ENCODE measurements around the gene CYTH1. TPM values are rescaled to one million over a fixed set of nuclear protein-coding genes. Genes with fewer than 3 reads are reported as not detected.

The CYTH1 gene
- polyA plus RNA-seq, 1 donor = 40.6 TPM

DNA sequence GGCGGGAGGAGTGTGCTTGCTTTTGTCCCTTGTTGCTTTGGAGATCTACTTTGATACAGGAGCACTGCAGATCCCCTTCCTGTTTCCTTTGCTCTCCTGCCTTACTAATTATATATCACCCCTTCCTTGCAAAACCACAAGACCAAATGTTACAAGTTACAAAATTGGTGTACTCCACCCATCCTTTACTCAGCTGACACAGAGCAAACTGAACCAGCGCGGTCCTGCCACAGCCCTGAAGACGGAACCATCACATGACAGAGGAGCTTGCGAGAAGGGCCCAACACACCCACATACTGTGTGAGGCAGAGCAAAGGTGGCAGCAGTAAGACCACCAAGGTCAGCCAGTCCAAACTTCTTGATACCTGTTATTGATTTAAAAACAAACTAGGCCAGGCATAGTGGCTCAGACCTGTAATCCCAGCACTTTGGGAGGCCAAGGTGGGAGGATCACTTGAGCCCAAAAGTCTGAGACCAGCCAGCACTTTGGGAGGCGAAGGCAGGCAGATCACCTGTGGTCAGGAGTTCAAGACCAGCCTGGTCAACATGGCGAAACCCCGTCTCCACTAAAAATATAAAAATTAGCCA, 33.2 kb downstream of the CYTH1 start:
- peaks cover 11% of the 10 kb centered on the region for H3K4me1 ChIP-seq (ENCODE audit: control insufficient read depth, insufficient read depth, low read length)
- no CpG with 5 or more reads among the region's 8 CpGs for WGBS (ENCODE audit: insufficient coverage, low lambda C conversion rate)

DNA sequence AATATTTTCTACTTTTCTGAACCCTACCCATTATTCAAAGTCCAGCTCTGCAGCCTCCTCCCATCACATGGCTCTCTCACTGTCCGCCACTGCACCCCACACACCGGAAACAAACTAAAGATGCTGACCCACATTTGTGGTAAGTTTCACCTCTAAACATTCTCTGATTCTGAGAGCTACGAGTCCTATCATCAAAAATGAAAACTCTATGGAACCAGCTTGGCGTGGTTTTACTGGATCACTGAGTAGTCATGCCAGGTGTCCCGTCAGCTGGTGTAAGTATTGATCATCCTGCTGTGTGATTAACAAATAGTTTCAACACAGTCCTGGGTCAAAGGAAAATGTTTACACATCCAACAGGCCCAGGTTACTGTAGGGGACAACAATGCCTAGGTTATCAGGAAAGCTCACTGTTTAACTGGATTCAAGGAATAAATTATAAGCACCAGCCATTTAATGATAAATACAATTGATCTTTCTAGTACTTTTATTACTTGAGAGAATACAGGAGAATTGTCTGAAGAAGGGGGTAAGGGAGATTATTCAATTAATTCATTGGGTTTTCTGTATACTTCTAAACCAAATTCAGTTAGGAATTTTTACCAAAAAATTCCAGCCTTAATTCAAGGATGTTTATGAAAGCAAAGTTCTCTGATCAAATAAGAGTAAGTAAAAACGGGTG, 33.9 kb downstream of the CYTH1 start:
- Histone ChIP-seq H3K4me3 (ENCODE audit: low read length) (no peak overlapping the region), H3K27me3 (ENCODE audit: control insufficient read depth, insufficient read depth, low read length) (no peaks in the 10 kb centered on the region), H3K27ac (ENCODE audit: low read length) (peak overlapping the region; percentile 4), H3K9me3 (ENCODE audit: control insufficient read depth, low read depth, low read length) (no peaks in the 10 kb centered on the region), H3K4me1 (ENCODE audit: control insufficient read depth, insufficient read depth, low read length) (peaks cover 11% of the 10 kb centered on the region), H3K36me3 (ENCODE audit: control insufficient read depth, insufficient read depth, low read length) (no peaks in the 10 kb centered on the region)
- DNase-seq = peak in 1 of 2 donors; percentile 43
- 40% methylated on average over 1 of the region's 6 CpGs for WGBS (ENCODE audit: insufficient coverage, low lambda C conversion rate)

More for the DNA sequence above, 33.2 kb downstream of the CYTH1 start:
- H3K36me3 ChIP-seq (ENCODE audit: control insufficient read depth, insufficient read depth, low read length) = no peaks in the 10 kb centered on the region
- H3K27ac ChIP-seq (ENCODE audit: low read length) = peak overlapping the region; percentile 4
- H3K9me3 ChIP-seq (ENCODE audit: control insufficient read depth, low read depth, low read length) = no peaks in the 10 kb centered on the region
- H3K27me3 ChIP-seq (ENCODE audit: control insufficient read depth, insufficient read depth, low read length) = no peaks in the 10 kb centered on the region
- no peak overlapping the region for H3K4me3 ChIP-seq (ENCODE audit: low read length)
- DNase-seq = peak; percentile 50 to 61

GRCh38 chr17:78747488-78747887, 34.6 kb downstream of the CYTH1 start:
- H3K27me3 ChIP-seq (ENCODE audit: control insufficient read depth, insufficient read depth, low read length) = no peaks in the 10 kb centered on the region
- H3K27ac ChIP-seq (ENCODE audit: low read length) = no peak overlapping the region
- H3K4me1 ChIP-seq (ENCODE audit: control insufficient read depth, insufficient read depth, low read length) = peaks cover 11% of the 10 kb centered on the region
- H3K4me3 ChIP-seq (ENCODE audit: low read length) = no peak overlapping the region
- no peaks in the 10 kb centered on the region for H3K36me3 ChIP-seq (ENCODE audit: control insufficient read depth, insufficient read depth, low read length)
- no peak for DNase-seq
- H3K9me3 ChIP-seq (ENCODE audit: control insufficient read depth, low read depth, low read length) = no peaks in the 10 kb centered on the region
- WGBS (ENCODE audit: insufficient coverage, low lambda C conversion rate) = 100% methylated on average over 1 of the region's 2 CpGs

GRCh38 chr17:78746949-78747269, 35.2 kb downstream of the CYTH1 start:
- Histone ChIP-seq H3K27ac (ENCODE audit: low read length) (no peak overlapping the region), H3K9me3 (ENCODE audit: control insufficient read depth, low read depth, low read length) (no peaks in the 10 kb centered on the region), H3K27me3 (ENCODE audit: control insufficient read depth, insufficient read depth, low read length) (no peaks in the 10 kb centered on the region), H3K4me3 (ENCODE audit: low read length) (no peak overlapping the region), H3K4me1 (ENCODE audit: control insufficient read depth, insufficient read depth, low read length) (peaks cover 13% of the 10 kb centered on the region), H3K36me3 (ENCODE audit: control insufficient read depth, insufficient read depth, low read length) (no peaks in the 10 kb centered on the region)
- WGBS (ENCODE audit: insufficient coverage, low lambda C conversion rate) = 100% methylated on average over 1 of the region's 2 CpGs
- DNase-seq = no peak

DNA sequence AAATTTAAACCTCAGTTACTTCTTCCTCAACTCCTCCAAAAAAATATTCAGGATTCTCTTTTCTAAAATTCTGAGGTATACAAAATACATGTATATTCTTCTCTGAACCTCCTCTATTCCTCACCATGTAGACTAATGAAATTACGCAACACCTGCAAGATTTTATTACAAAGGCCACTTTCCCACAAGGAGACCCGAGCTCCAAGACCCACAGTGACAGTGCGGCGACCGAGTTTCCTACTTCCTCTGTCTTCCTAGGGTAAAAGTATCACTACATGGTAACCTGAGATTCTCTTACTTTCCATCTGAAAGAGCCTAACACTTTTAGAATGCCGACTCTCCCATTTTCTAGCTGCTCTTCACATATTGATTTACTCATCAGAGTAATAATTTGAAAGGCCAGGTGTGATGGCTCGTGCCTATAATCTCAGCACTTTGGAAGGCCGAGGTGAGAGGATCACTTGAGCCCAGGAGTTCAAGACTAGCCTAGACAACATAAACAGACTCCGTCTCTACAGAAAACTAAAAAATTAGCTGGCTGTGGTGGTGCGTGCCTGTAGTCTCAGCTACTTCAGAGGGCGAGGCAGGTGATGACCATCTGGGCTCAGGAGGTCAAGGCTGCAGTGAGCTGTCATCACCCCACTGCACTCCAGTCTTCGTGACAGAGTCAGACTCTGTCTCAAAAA, 35.7 kb downstream of the CYTH1 start:
- WGBS (ENCODE audit: insufficient coverage, low lambda C conversion rate) = no CpG with 5 or more reads among the region's 12 CpGs
- Histone ChIP-seq H3K4me3 (ENCODE audit: low read length) (no peak overlapping the region), H3K27me3 (ENCODE audit: control insufficient read depth, insufficient read depth, low read length) (no peaks in the 10 kb centered on the region), H3K9me3 (ENCODE audit: control insufficient read depth, low read depth, low read length) (no peaks in the 10 kb centered on the region), H3K27ac (ENCODE audit: low read length) (no peak overlapping the region), H3K36me3 (ENCODE audit: control insufficient read depth, insufficient read depth, low read length) (no peaks in the 10 kb centered on the region), H3K4me1 (ENCODE audit: control insufficient read depth, insufficient read depth, low read length) (peaks cover 17% of the 10 kb centered on the region)
- DNase-seq = no peak

DNA sequence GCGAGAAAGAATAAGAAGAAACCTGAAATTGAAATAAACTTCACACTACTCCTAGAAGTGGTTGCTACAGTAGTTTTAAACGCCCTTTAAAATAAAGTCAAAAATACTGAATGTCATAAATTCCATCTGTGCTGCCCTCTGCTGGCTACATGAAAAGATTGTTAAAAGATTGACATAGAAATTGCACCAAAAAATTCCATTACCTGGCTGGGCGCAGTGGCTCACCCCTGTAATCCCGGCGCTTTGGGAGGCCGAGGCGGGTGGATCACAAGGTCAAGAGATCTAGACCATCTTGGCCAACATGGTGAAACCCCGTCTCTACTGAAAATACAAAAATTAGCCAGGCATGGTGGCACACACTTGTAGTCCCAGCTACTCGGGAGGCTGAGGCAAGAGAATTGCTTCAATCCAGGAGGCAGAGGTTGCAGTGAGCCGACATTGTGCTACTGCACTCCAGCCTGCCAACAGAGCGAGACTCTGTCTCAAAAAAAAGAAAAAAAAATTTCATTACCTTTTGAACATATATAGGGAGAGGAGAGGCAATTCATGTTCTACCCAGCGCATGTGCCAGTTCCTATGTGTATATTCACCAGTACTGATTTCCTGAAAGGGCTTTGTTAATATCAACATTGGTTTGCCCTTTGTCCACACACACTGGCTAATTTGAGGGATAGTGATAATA, 36.5 kb downstream of the CYTH1 start:
- DNase-seq = peak in 1 of 2 donors; percentile 60
- peaks cover 17% of the 10 kb centered on the region for H3K4me1 ChIP-seq (ENCODE audit: control insufficient read depth, insufficient read depth, low read length)

GRCh38 chr17:78742901-78743300, 39.2 kb downstream of the CYTH1 start:
- 94% methylated on average over 3 of the region's 5 CpGs for WGBS (ENCODE audit: insufficient coverage, low lambda C conversion rate)
- Histone ChIP-seq H3K27me3 (ENCODE audit: control insufficient read depth, insufficient read depth, low read length) (no peaks in the 10 kb centered on the region), H3K4me3 (ENCODE audit: low read length) (no peak overlapping the region), H3K36me3 (ENCODE audit: control insufficient read depth, insufficient read depth, low read length) (no peaks in the 10 kb centered on the region), H3K27ac (ENCODE audit: low read length) (no peak overlapping the region), H3K4me1 (ENCODE audit: control insufficient read depth, insufficient read depth, low read length) (peaks cover 26% of the 10 kb centered on the region), H3K9me3 (ENCODE audit: control insufficient read depth, low read depth, low read length) (no peaks in the 10 kb centered on the region)
- DNase-seq = no peak

More for the DNA sequence above, 36.5 kb downstream of the CYTH1 start:
- WGBS (ENCODE audit: insufficient coverage, low lambda C conversion rate) = 83% methylated on average over 1 of the region's 12 CpGs
- Histone ChIP-seq H3K27me3 (ENCODE audit: control insufficient read depth, insufficient read depth, low read length) (no peaks in the 10 kb centered on the region), H3K36me3 (ENCODE audit: control insufficient read depth, insufficient read depth, low read length) (no peaks in the 10 kb centered on the region), H3K4me3 (ENCODE audit: low read length) (no peak overlapping the region), H3K27ac (ENCODE audit: low read length) (no peak overlapping the region), H3K9me3 (ENCODE audit: control insufficient read depth, low read depth, low read length) (no peaks in the 10 kb centered on the region)

DNA sequence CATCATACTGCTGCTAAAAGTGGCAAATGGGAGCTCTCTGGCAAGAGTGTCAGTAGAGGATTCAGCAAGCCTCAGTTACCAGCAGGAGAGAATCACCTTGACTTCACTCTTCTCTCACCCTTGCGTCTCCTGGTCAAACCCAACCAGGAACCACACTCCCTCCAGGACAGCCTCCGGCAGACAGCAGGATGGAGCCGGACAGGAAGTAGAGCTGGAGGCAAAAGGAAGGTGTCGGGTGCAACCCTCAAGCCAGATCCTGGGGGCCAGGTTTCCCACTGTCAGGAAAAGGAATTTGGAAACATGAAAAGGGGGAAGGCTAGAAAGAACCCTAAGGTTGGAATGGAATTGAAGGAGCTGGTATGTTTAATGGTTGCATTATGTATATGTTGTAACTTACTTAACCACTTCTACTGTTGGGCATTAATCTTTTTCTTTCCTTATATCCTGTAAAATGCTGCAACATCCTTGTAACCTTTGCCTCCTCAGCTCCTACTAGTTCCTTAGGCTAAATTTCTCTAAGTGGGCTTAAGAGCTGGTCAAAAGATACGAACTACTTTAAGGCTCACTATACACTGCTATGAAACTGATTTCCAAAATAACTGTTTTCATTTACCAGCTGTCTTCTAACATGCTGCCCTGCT, 40.3 kb downstream of the CYTH1 start:
- Histone ChIP-seq H3K4me1 (ENCODE audit: control insufficient read depth, insufficient read depth, low read length) (peaks cover 34% of the 10 kb centered on the region), H3K27ac (ENCODE audit: low read length) (no peak overlapping the region)
- no CpG with 5 or more reads among the region's 5 CpGs for WGBS (ENCODE audit: insufficient coverage, low lambda C conversion rate)

GRCh38 chr17:78739331-78739931, 42.6 kb downstream of the CYTH1 start:
- Histone ChIP-seq H3K9me3 (ENCODE audit: control insufficient read depth, low read depth, low read length) (no peaks in the 10 kb centered on the region), H3K27me3 (ENCODE audit: control insufficient read depth, insufficient read depth, low read length) (no peaks in the 10 kb centered on the region), H3K36me3 (ENCODE audit: control insufficient read depth, insufficient read depth, low read length) (no peaks in the 10 kb centered on the region), H3K27ac (ENCODE audit: low read length) (no peak overlapping the region), H3K4me1 (ENCODE audit: control insufficient read depth, insufficient read depth, low read length) (peaks cover 38% of the 10 kb centered on the region), H3K4me3 (ENCODE audit: low read length) (no peak overlapping the region)
- WGBS (ENCODE audit: insufficient coverage, low lambda C conversion rate) = 100% methylated on average over 1 of the region's 9 CpGs
- no peak for DNase-seq

More for the DNA sequence above, 40.3 kb downstream of the CYTH1 start:
- no peak overlapping the region for H3K4me3 ChIP-seq (ENCODE audit: low read length)
- H3K27me3 ChIP-seq (ENCODE audit: control insufficient read depth, insufficient read depth, low read length) = no peaks in the 10 kb centered on the region
- H3K9me3 ChIP-seq (ENCODE audit: control insufficient read depth, low read depth, low read length) = no peaks in the 10 kb centered on the region
- H3K36me3 ChIP-seq (ENCODE audit: control insufficient read depth, insufficient read depth, low read length) = no peaks in the 10 kb centered on the region
- DNase-seq = peak in 1 of 2 donors; percentile 39

GRCh38 chr17:78738698-78739097, 43.4 kb downstream of the CYTH1 start:
- no peaks in the 10 kb centered on the region for H3K27me3 ChIP-seq (ENCODE audit: control insufficient read depth, insufficient read depth, low read length)
- H3K4me1 ChIP-seq (ENCODE audit: control insufficient read depth, insufficient read depth, low read length) = peaks cover 39% of the 10 kb centered on the region
- no CpG with 5 or more reads among the region's 5 CpGs for WGBS (ENCODE audit: insufficient coverage, low lambda C conversion rate)
- no peaks in the 10 kb centered on the region for H3K9me3 ChIP-seq (ENCODE audit: control insufficient read depth, low read depth, low read length)
- no peaks in the 10 kb centered on the region for H3K36me3 ChIP-seq (ENCODE audit: control insufficient read depth, insufficient read depth, low read length)
- H3K27ac ChIP-seq (ENCODE audit: low read length) = peak overlapping the region; percentile 13
- no peak for DNase-seq
- H3K4me3 ChIP-seq (ENCODE audit: low read length) = no peak overlapping the region
